GM23248 (cell line): ENCODE data around the gene PHC1. TPM values are rescaled to one million over a fixed set of nuclear protein-coding genes. Genes with fewer than 3 reads are reported as not detected.

ENCODE experiments used
- DNase-seq: peaks from one replicate; pipeline ENCODE4 v3.0.0-alpha.2; 2015
- H2AFZ ChIP-seq: fragments of 200-600 bp; sonication (generic); 2 replicates; pipeline ENCODE4 v1.6.1; 2016; ENCODE audit warnings: antibody characterized with exemption
- H3F3A ChIP-seq: fragments of 200-600 bp; sonication (generic); 2 replicates; pipeline ENCODE4 v1.6.1; 2016; ENCODE audit warnings: mild to moderate bottlenecking, antibody characterized with exemption, mixed run types; ENCODE audit not compliant: insufficient read depth
- H3K27ac ChIP-seq: fragments of 200-600 bp; sonication (generic); 2 replicates; pipeline ENCODE4 v1.5.1; 2016; ENCODE audit warnings: mild to moderate bottlenecking
- H3K27me3 ChIP-seq: fragments of 200-600 bp; sonication (generic); replicated peaks from 2 replicates; pipeline ENCODE4 v1.6.1; 2016; ENCODE audit warnings: mild to moderate bottlenecking; ENCODE audit not compliant: insufficient read depth
- H3K36me3 ChIP-seq: fragments of 200-600 bp; sonication (generic); 2 replicates; pipeline ENCODE4 v1.6.1; 2016; ENCODE audit warnings: low read depth, mild to moderate bottlenecking
- H3K4me1 ChIP-seq: fragments of 200-600 bp; sonication (generic); 2 replicates; pipeline ENCODE4 v1.6.1; 2016; ENCODE audit warnings: mild to moderate bottlenecking; ENCODE audit not compliant: insufficient read depth
- H3K4me2 ChIP-seq: fragments of 200-600 bp; sonication (generic); one replicate; pipeline ENCODE4 v1.6.1; 2016; ENCODE audit warnings: mild to moderate bottlenecking; ENCODE audit not compliant: unreplicated experiment
- H3K4me3 ChIP-seq: fragments of 200-600 bp; sonication (generic); 2 replicates; pipeline ENCODE4 v1.5.1; 2016; ENCODE audit warnings: mild to moderate bottlenecking
- H3K79me2 ChIP-seq: fragments of 200-600 bp; sonication (generic); 2 replicates; pipeline ENCODE4 v1.6.1; 2016; ENCODE audit warnings: mild to moderate bottlenecking; ENCODE audit not compliant: insufficient read depth
- H3K9ac ChIP-seq: fragments of 200-600 bp; sonication (generic); 2 replicates; pipeline ENCODE4 v1.6.1; 2016; ENCODE audit warnings: mild to moderate bottlenecking
- H3K9me2 ChIP-seq: fragments of 200-600 bp; sonication (generic); 2 replicates; pipeline ENCODE4 v1.6.1; 2016; ENCODE audit warnings: mixed run types, mild to moderate bottlenecking, moderate library complexity; ENCODE audit not compliant: insufficient read depth
- H3K9me3 ChIP-seq: fragments of 200-600 bp; sonication (generic); one replicate; pipeline ENCODE4 v1.6.1; 2017; ENCODE audit warnings: low read depth
- H4K20me1 ChIP-seq: fragments of 200-600 bp; sonication (generic); 2 replicates; pipeline ENCODE4 v1.6.0; 2016; ENCODE audit not compliant: insufficient read depth
- EZH2 ChIP-seq: fragments of 200-600 bp; sonication (generic); IDR thresholded peaks from 2 replicates; pipeline ENCODE4 v1.6.1; 2018; ENCODE audit warnings: antibody characterized with exemption, mild to moderate bottlenecking; ENCODE audit not compliant: insufficient read depth, poor library complexity, severe bottlenecking
- EZH2phosphoT487 ChIP-seq: fragments of 200-600 bp; sonication (generic); IDR thresholded peaks from 2 replicates; pipeline ENCODE4 v1.6.1; 2018; ENCODE audit warnings: antibody characterized with exemption, moderate library complexity, mild to moderate bottlenecking, low read depth; ENCODE audit not compliant: insufficient read depth
- WGBS, 2 experiments: methylation state at CpG; one replicate each; pipeline ENCODE4 v1.1.6; 2015 to 2017; ENCODE audit warnings: low lambda C conversion rate in 2 of 2, low coverage in 1 of 2; ENCODE audit errors: missing lambda C conversion rate in 2 of 2; 5-methylcytosine and 5-hydroxymethylcytosine counted together
- in situ Hi-C: fragments of 300-500 bp; cut with MboI; formaldehyde crosslinking; loops from 2 replicates; pipeline ENCODE4 v1.15.0; 2020
- polyA plus RNA-seq: library from polyadenylated mRNA; unstranded; fragments of >200 nt; fragmentation: Nextera tagmentation; extraction: Ambion mirVana; gene quantifications from 2 replicates; pipeline ENCODE4 v1.2.1, GENCODE V29; 2016
- total RNA-seq: library from RNA; depleted of rRNA; stranded (reverse); fragments of >200 nt; shearing (Covaris generic); gene quantifications from 2 replicates; pipeline ENCODE4 v1.2.3, GENCODE V29; 2014

Gene PHC1
- total and polyA plus RNA-seq, 2 experiments from 2014 or later = 6.4 to 16.1 TPM

- peak within 1 kb of the TSS; percentile 91 for H3K27ac ChIP-seq
- no peaks in the 10 kb centered on the region for H3K9me2 ChIP-seq
- TF ChIP-seq EZH2phosphoT487 (no peak), EZH2 (no peak)
- 0 out of 2 replicates have a peak, but pooled peaks cover 4% of the 10 kb centered on the region for H3F3A ChIP-seq
- no peaks in the 10 kb centered on the region for H3K9me3 ChIP-seq
- peaks cover 48% of the 10 kb centered on the region for H3K79me2 ChIP-seq
- in situ Hi-C loops = no loop called here
- H3K9ac ChIP-seq = peak within 1 kb of the TSS; percentile 92
- H3K36me3 ChIP-seq = peaks cover 12% of the 10 kb centered on the region; the same call in 1 of the 2 replicates
- peaks cover 17% of the 10 kb centered on the region for H3K4me1 ChIP-seq
- 1% methylated on average over 61 to 66 of the region's 66 CpGs for WGBS, 2 experiments
- H3K4me2 ChIP-seq = peak within 1 kb of the TSS; percentile 94
- H3K27me3 ChIP-seq = no peaks in the 10 kb centered on the region
- DNase-seq = peak; percentile 98
- peak within 1 kb of the TSS; percentile 86 for H3K4me3 ChIP-seq
- H2AFZ ChIP-seq = peak within 1 kb of the TSS; percentile 99
- H4K20me1 ChIP-seq = 0 out of 2 replicates have a peak, but pooled peaks cover 8% of the 10 kb centered on the region
These were observed 35.3 kb downstream of the PHC1 start, which contains the start of gene M6PR for GRCh38 chr12:8949342-8950220. Gene M6PR (minus strand): TSS chr12:8949645. CDS start chr12:8946404, 3,241 bp downstream.

DNA sequence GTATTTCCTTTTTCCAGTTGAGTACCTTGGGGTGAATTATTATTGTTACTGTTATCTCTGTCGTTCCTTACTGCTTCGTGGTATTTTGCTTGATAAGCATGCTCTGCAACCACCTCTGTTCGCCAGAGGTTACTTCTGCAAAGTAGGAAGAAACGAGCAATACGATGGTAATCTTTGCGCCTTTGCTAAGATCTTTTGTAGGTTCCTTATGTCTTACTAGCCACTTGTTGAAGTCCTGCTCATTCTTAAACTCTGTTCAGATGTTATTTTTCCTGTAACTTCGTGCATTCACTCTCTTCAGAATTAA is 35.9 kb downstream of the PHC1 start:
- Histone ChIP-seq H4K20me1 (0 out of 2 replicates have a peak, but pooled peaks cover 8% of the 10 kb centered on the region), H3K9me3 (no peaks in the 10 kb centered on the region), H3F3A (0 out of 2 replicates have a peak, but pooled peaks cover 4% of the 10 kb centered on the region), H3K9me2 (no peaks in the 10 kb centered on the region), H3K4me1 (peaks cover 17% of the 10 kb centered on the region), H3K4me2 (peak overlapping the region; percentile 94), H3K27me3 (no peaks in the 10 kb centered on the region), H3K79me2 (peaks cover 42% of the 10 kb centered on the region), H3K36me3 (peaks cover 8% of the 10 kb centered on the region; the same call in 1 of the 2 replicates), H3K9ac (peak overlapping the region; percentile 92), H3K27ac (peak overlapping the region; percentile 91), H3K4me3 (peak overlapping the region; percentile 86), H2AFZ (peak overlapping the region; percentile 99)
- in situ Hi-C loops = no loop called here
- DNase-seq = no peak
- TF ChIP-seq EZH2phosphoT487 (no peak), EZH2 (no peak)
- 0 to 3% methylated on average over 7 of the region's 7 CpGs for WGBS, 2 experiments

- H3K4me2 ChIP-seq = peak overlapping the region; percentile 94
- H3K4me3 ChIP-seq = peak overlapping the region; percentile 86
- H3K79me2 ChIP-seq = peaks cover 35% of the 10 kb centered on the region
- H3K9me3 ChIP-seq = no peaks in the 10 kb centered on the region
- peaks cover 17% of the 10 kb centered on the region for H3K4me1 ChIP-seq
- H3K9me2 ChIP-seq = no peaks in the 10 kb centered on the region
- WGBS, 2 experiments = 6 to 8% methylated on average over 9 of the region's 9 CpGs
- peaks cover under 1% of the 10 kb centered on the region; the same call in 1 of the 2 replicates for H3K36me3 ChIP-seq
- H4K20me1 ChIP-seq = 0 out of 2 replicates have a peak, but pooled peaks cover 8% of the 10 kb centered on the region
- in situ Hi-C loops = no loop called here
- peak; percentile 26 for DNase-seq
- H3K27me3 ChIP-seq = no peaks in the 10 kb centered on the region
- TF ChIP-seq EZH2 (no peak), EZH2phosphoT487 (no peak)
- 0 out of 2 replicates have a peak, but pooled peaks cover 4% of the 10 kb centered on the region for H3F3A ChIP-seq
- H3K27ac ChIP-seq = peak overlapping the region; percentile 91; the same call in 1 of the 2 replicates
- H3K9ac ChIP-seq = peak overlapping the region; percentile 92
- H2AFZ ChIP-seq = peak overlapping the region; percentile 99
These were observed 36.6 kb downstream of the PHC1 start for GRCh38 chr12:8950702-8951478.

DNA sequence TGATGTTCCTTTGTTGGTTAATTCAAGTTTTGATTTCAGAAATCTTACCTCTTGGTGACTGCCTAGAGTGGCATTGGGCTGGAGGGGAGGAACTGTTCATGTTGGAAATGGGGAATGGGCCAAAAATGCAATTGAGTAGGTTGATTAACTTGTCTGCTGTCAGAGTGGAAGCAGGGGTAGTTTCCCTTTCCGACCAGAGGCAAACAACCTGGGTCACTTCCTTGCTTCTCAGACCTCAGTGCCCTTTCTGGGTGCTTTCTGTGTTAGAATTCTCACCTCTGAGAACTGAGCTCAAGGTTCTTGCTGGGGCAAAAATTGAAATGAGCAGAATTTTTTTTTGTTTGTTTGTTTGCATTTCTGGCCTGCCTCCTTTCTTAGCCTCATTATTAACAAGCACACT is 37.4 kb downstream of the PHC1 start:
- H2AFZ ChIP-seq = no peak overlapping the region

More for the DNA sequence above, 37.4 kb downstream of the PHC1 start:
- Histone ChIP-seq H4K20me1 (0 out of 2 replicates have a peak, but pooled peaks cover 8% of the 10 kb centered on the region), H3K79me2 (peaks cover 26% of the 10 kb centered on the region), H3F3A (0 out of 2 replicates have a peak, but pooled peaks cover 4% of the 10 kb centered on the region), H3K9me3 (no peaks in the 10 kb centered on the region), H3K9ac (no peak overlapping the region), H3K27me3 (no peaks in the 10 kb centered on the region), H3K36me3 (no peaks in the 10 kb centered on the region), H3K9me2 (no peaks in the 10 kb centered on the region), H3K4me3 (no peak overlapping the region), H3K27ac (no peak overlapping the region), H3K4me2 (no peak overlapping the region), H3K4me1 (peaks cover 17% of the 10 kb centered on the region)
- in situ Hi-C loops = no loop called here
- no peak for DNase-seq
- WGBS, 2 experiments = 93 to 100% methylated on average over 1 of the region's 1 CpG
- TF ChIP-seq EZH2 = no peak
- TF ChIP-seq EZH2phosphoT487 = no peak
